GM18951 (cell line): ENCODE measurements around the gene TPBGL.

ENCODE experiments used
- POLR2A ChIP-seq: IDR thresholded peaks from 4 replicates; pipeline ENCODE4 v1.6.1; 2011; ENCODE audit warnings: mild to moderate bottlenecking; ENCODE audit not compliant: insufficient read length, insufficient read depth; ENCODE audit errors: extremely low read depth
- in situ Hi-C: fragments of 300-500 bp; cut with MboI; formaldehyde crosslinking; loops from one replicate; pipeline ENCODE4 v1.12.0; 2022; ENCODE audit warnings: low sequenced_read_pairs, mixed read lengths, inconsistent platforms; ENCODE audit not compliant: unreplicated experiment

TPBGL gene

GRCh38 chr11:75244052-75244814 is 3.7 kb downstream of the TPBGL start:
- in situ Hi-C loops: no loop called here
- TF ChIP-seq POLR2A: no peak

GRCh38 chr11:75245356-75246005 is 4.9 kb downstream of the TPBGL start:
- in situ Hi-C loops: no loop called here
- TF ChIP-seq POLR2A: no peak

GRCh38 chr11:75246006-75246670 is 5.6 kb downstream of the TPBGL start:
- no peak for TF ChIP-seq POLR2A
- in situ Hi-C loops: no loop called here

- in situ Hi-C loops: no loop called here
These were observed 6.2 kb downstream of the TPBGL start for GRCh38 chr11:75246671-75247350.

GRCh38 chr11:75248924-75249256 is 8.3 kb downstream of the TPBGL start:
- in situ Hi-C loops: no loop called here
- no peak for TF ChIP-seq POLR2A

More at GRCh38 chr11:75246671-75247350, 6.2 kb downstream of the TPBGL start:
- no peak for TF ChIP-seq POLR2A

GRCh38 chr11:75249704-75250103 is 9.1 kb downstream of the TPBGL start:
- TF ChIP-seq POLR2A: no peak
- in situ Hi-C loops: no loop called here

- in situ Hi-C loops: no loop called here
- TF ChIP-seq POLR2A: no peak
These were observed 13.8 kb downstream of the TPBGL start for GRCh38 chr11:75254326-75254725.

GRCh38 chr11:75260396-75261170 is 20.0 kb downstream of the TPBGL start:
- in situ Hi-C loops: no loop called here
- no peak for TF ChIP-seq POLR2A

GRCh38 chr11:75261902-75262361 is 21.4 kb downstream of the TPBGL start:
- TF ChIP-seq POLR2A: no peak
- in situ Hi-C loops: no loop called here

GRCh38 chr11:75262436-75262835 is 21.9 kb downstream of the TPBGL start:
- in situ Hi-C loops: no loop called here
- no peak for TF ChIP-seq POLR2A

- no peak for TF ChIP-seq POLR2A
- in situ Hi-C loops: no loop called here
These were observed 22.6 kb downstream of the TPBGL start for GRCh38 chr11:75262961-75263852.

- in situ Hi-C loops: no loop called here
These were observed 23.4 kb downstream of the TPBGL start for GRCh38 chr11:75263944-75264349.

More at GRCh38 chr11:75263944-75264349, 23.4 kb downstream of the TPBGL start:
- TF ChIP-seq POLR2A: no peak
